ENCODE results near the gene EFL1. TPM values are rescaled to one million over a fixed set of nuclear protein-coding genes. Genes with fewer than 3 reads are reported as not detected.

Gene EFL1
- total and polyA plus RNA-seq, 9 of the 15 experiments (the other 6 are each of a cell fraction or from before 2014, with no cell fraction given), result 4.8 to 32.5 (median 16.9) TPM

- TF ChIP-seq REST (IDR thresholded peaks at IDR 0.05; ENCODE audit: borderline replicate concordance) (no peak; the same call in 1 of the 2 replicates), REST (CRISPR knock-in tag; IDR thresholded peaks at IDR 0.05; ENCODE audit: low read depth) (no peak), ZNF699 (CRISPR knock-in tag; IDR thresholded peaks at IDR 0.05; ENCODE audit: insufficient replicate concordance) (no peak), ZNF431 (CRISPR knock-in tag; IDR thresholded peaks at IDR 0.05) (no peak), ETV5 (CRISPR knock-in tag; IDR thresholded peaks at IDR 0.05; ENCODE audit: low read depth) (no peak; the same call in none of the 2 replicates), ZC3H4 (CRISPR knock-in tag; IDR thresholded peaks at IDR 0.05; ENCODE audit: borderline replicate concordance) (no peak), SMARCC2 (IDR thresholded peaks at IDR 0.05; ENCODE audit: low read depth) (no peak), HOMEZ (CRISPR knock-in tag; IDR thresholded peaks at IDR 0.05) (no peak), SPI1 (IDR thresholded peaks at IDR 0.05; ENCODE audit: borderline replicate concordance, low read depth, low read length) (no peak), YY1 (IDR thresholded peaks at IDR 0.05; ENCODE audit: borderline replicate concordance in 1 of 3, control insufficient read depth in 1 of 3, extremely low read depth in 1 of 3, insufficient read depth in 3 of 3, insufficient read length in 1 of 3, insufficient replicate concordance in 2 of 3, low read depth in 1 of 3, low read length in 2 of 3) (no peak), ZNF696 (CRISPR knock-in tag; conservative IDR thresholded peaks at IDR 0.05) (no peak), JUNB (CRISPR knock-in tag; conservative IDR thresholded peaks at IDR 0.05) (no peak; the same call in 1 of the 2 replicates), ZNF174 (CRISPR knock-in tag; IDR thresholded peaks at IDR 0.05) (no peak), ZC3H11A (IDR thresholded peaks at IDR 0.05; ENCODE audit: low read depth, low read length) (no peak), ZKSCAN3 (CRISPR knock-in tag; IDR thresholded peaks at IDR 0.05) (no peak)
- TF ChIP-seq, protein P1, sequence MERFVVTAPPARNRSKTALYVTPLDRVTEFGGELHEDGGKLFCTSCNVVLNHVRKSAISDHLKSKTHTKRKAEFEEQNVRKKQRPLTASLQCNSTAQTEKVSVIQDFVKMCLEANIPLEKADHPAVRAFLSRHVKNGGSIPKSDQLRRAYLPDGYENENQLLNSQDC (CRISPR knock-in tag; IDR thresholded peaks at IDR 0.05), result no peak
- TF ChIP-seq, protein P2, sequence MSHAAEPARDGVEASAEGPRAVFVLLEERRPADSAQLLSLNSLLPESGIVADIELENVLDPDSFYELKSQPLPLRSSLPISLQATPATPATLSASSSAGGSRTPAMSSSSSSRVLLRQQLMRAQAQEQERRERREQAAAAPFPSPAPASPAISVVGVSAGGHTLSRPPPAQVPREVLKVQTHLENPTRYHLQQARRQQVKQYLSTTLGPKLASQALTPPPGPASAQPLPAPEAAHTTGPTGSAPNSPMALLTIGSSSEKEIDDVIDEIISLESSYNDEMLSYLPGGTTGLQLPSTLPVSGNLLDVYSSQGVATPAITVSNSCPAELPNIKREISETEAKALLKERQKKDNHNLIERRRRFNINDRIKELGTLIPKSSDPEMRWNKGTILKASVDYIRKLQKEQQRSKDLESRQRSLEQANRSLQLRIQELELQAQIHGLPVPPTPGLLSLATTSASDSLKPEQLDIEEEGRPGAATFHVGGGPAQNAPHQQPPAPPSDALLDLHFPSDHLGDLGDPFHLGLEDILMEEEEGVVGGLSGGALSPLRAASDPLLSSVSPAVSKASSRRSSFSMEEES (CRISPR knock-in tag; IDR thresholded peaks at IDR 0.05), result no peak
Observed at GRCh38 chr15:82262422-82263026, at the start of gene EFL1, which contains the start of gene SAXO2 (continued).

Measured in K562 (cell line).